ENCODE data around the gene TXNL4B.

GRCh38 chr16:72113616-72113945, 20.2 kb upstream of the TXNL4B start:
- TF ChIP-seq CTCF (IDR thresholded peaks at IDR 0.05) (no peak), FOXP1 (CRISPR knock-in tag; IDR thresholded peaks at IDR 0.05; ENCODE audit: borderline replicate concordance) (no peak), RELA (CRISPR knock-in tag; IDR thresholded peaks at IDR 0.05; ENCODE audit: borderline replicate concordance) (no peak), PRDM15 (CRISPR knock-in tag; IDR thresholded peaks at IDR 0.05) (no peak)

All from WTC11 (cell line).